Activated CD4-positive, alpha-beta T cell treated with anti-CD3 and anti-CD28 coated beads, Interleukin-2, amount 50 U/mL, for 24 hours (primary cell): ENCODE results near the gene LILRA5.
"Not testable (repeated sequence)": the region's sequence is repeated elsewhere in the genome, so short reads cannot be mapped to it uniquely, and the experiment has no call there.

ENCODE experiments used
- DNase-seq, 2 donors: peaks; one replicate each; pipeline ENCODE4 v3.0.0-alpha.2; 2020; ENCODE audit warnings: low read depth in 1 of 2, low spot score in 1 of 2

The LILRA5 gene

GRCh38 chr19:54307389-54308020, 5.5 kb downstream of the LILRA5 start:
- DNase-seq = no peak

- DNase-seq = no peak
Observed at GRCh38 chr19:54305141-54305540, 7.8 kb downstream of the LILRA5 start.

GRCh38 chr19:54302257-54302656, 10.7 kb downstream of the LILRA5 start:
- no peak for DNase-seq

GRCh38 chr19:54299515-54299914, 13.5 kb downstream of the LILRA5 start:
- DNase-seq = no peak

GRCh38 chr19:54299126-54299498, 13.9 kb downstream of the LILRA5 start:
- DNase-seq = no peak

GRCh38 chr19:54298357-54299125, 14.4 kb downstream of the LILRA5 start:
- DNase-seq = no peak

GRCh38 chr19:54297759-54298305, 15.1 kb downstream of the LILRA5 start:
- DNase-seq = no peak

- DNase-seq = no peak
Observed at GRCh38 chr19:54294539-54294938, 18.4 kb downstream of the LILRA5 start.

- not testable (repeated sequence) for DNase-seq
Observed at GRCh38 chr19:54289160-54289559, 23.8 kb downstream of the LILRA5 start.

- no peak for DNase-seq
Observed at GRCh38 chr19:54287456-54287855, 25.5 kb downstream of the LILRA5 start.

- DNase-seq = not testable (repeated sequence)
Observed at GRCh38 chr19:54286283-54286682, 26.7 kb downstream of the LILRA5 start.

- DNase-seq = not testable (repeated sequence)
Observed at GRCh38 chr19:54285427-54286056, 27.4 kb downstream of the LILRA5 start.

GRCh38 chr19:54282686-54283470, 30.1 kb downstream of the LILRA5 start:
- no peak for DNase-seq

GRCh38 chr19:54281729-54282075, 31.3 kb downstream of the LILRA5 start:
- not testable (repeated sequence) for DNase-seq

GRCh38 chr19:54281007-54281728, 31.8 kb downstream of the LILRA5 start, which contains the start of gene LILRB2:
Gene LILRB2 (minus strand): TSS chr19:54281110. CDS start chr19:54280496, 614 bp downstream.
- DNase-seq = no peak

- DNase-seq = not testable (repeated sequence)
Observed at GRCh38 chr19:54280441-54280840, 32.5 kb downstream of the LILRA5 start.

GRCh38 chr19:54280025-54280424, 32.9 kb downstream of the LILRA5 start:
- DNase-seq = not testable (repeated sequence)

GRCh38 chr19:54279406-54279962, 33.5 kb downstream of the LILRA5 start:
- no peak for DNase-seq

GRCh38 chr19:54278571-54279195, 34.3 kb downstream of the LILRA5 start:
- not testable (repeated sequence) for DNase-seq

GRCh38 chr19:54278056-54278455, 34.9 kb downstream of the LILRA5 start:
- not testable (repeated sequence) for DNase-seq
